CD14-positive monocyte (primary cell): Measurements from ENCODE around the gene NUFIP2. TPM values are rescaled to one million over a fixed set of nuclear protein-coding genes. Genes with fewer than 3 reads are reported as not detected.
A peak's percentile ranks its signal among the peaks of the same experiment; 100 is the strongest.

ENCODE experiments used
- DNase-seq, 3 donors: peaks; one replicate each; pipeline ENCODE4 v3.0.0-alpha.2; 2011 to 2022
- H2AFZ ChIP-seq: 2 replicates; pipeline ENCODE4 v1.6.0; 2012; ENCODE audit warnings: mild to moderate bottlenecking, low read depth, low read length, inconsistent platforms; ENCODE audit not compliant: insufficient read depth, poor library complexity, severe bottlenecking
- H3K27ac ChIP-seq, 2 donors: 1 replicate in 1 of 2; 2 replicates in 1 of 2; pipeline ENCODE4 v1.5.1; 2012 to 2013; ENCODE audit warnings: low read length in 2 of 2, control low read depth in 1 of 2, inconsistent platforms in 1 of 2, low read depth in 1 of 2, mild to moderate bottlenecking in 1 of 2
- H3K27me3 ChIP-seq, 2 donors: one replicate each; pipeline versions ENCODE4 v1.6.0 to v1.6.1; 2011 to 2013; ENCODE audit warnings: low read length in 2 of 2; ENCODE audit not compliant: control insufficient read depth in 2 of 2, insufficient read depth in 2 of 2
- H3K36me3 ChIP-seq, 2 donors: replicated peaks in 1 of 2; 1 replicate in 1 of 2; 2 replicates in 1 of 2; pipeline versions ENCODE4 v1.5.1 to v1.6.1; 2012 to 2013; ENCODE audit warnings: low read length in 2 of 2, control low read depth in 1 of 2, inconsistent platforms in 1 of 2, mild to moderate bottlenecking in 1 of 2; ENCODE audit not compliant: insufficient read depth in 2 of 2, control insufficient read depth in 1 of 2
- H3K4me1 ChIP-seq, 2 donors: 1 replicate in 1 of 2; 2 replicates in 1 of 2; pipeline versions ENCODE4 v1.5.1 to v1.6.1; 2012 to 2013; ENCODE audit warnings: low read length in 2 of 2, control low read depth in 1 of 2, inconsistent platforms in 1 of 2, mild to moderate bottlenecking in 1 of 2, moderate library complexity in 1 of 2; ENCODE audit not compliant: insufficient read depth in 2 of 2, control insufficient read depth in 1 of 2
- H3K4me2 ChIP-seq: replicated peaks from 2 replicates; pipeline ENCODE3; 2012; ENCODE audit warnings: low read length, moderate library complexity, mild to moderate bottlenecking; ENCODE audit not compliant: poor library complexity, severe bottlenecking; ENCODE audit errors: extremely low read depth
- H3K4me3 ChIP-seq, 3 experiments: fragments of 200-600 bp in 1 of 3; sonication (generic) in 1 of 3; replicated peaks in 1 of 3; 1 replicate in 2 of 3; 2 replicates in 1 of 3; pipeline ENCODE4 v1.5.1; 2011 to 2013; ENCODE audit warnings: low read length in 3 of 3, mild to moderate bottlenecking in 3 of 3, control low read depth in 2 of 3, low read depth in 2 of 3, inconsistent platforms in 1 of 3, moderate library complexity in 1 of 3
- H3K79me2 ChIP-seq: 2 replicates; pipeline ENCODE4 v1.6.0; 2012; ENCODE audit warnings: mild to moderate bottlenecking, control low read depth, inconsistent platforms, low read length, moderate library complexity; ENCODE audit not compliant: insufficient read depth
- H3K9ac ChIP-seq: 2 replicates; pipeline ENCODE4 v1.6.0; 2017; ENCODE audit warnings: low read length, mild to moderate bottlenecking; ENCODE audit not compliant: insufficient read depth, poor library complexity, severe bottlenecking
- H3K9me3 ChIP-seq, 2 donors: replicated peaks in 1 of 2; 1 replicate in 1 of 2; 2 replicates in 1 of 2; pipeline versions ENCODE4 v1.5.1 to v1.6.1; 2012 to 2013; ENCODE audit warnings: low read length in 2 of 2, control low read depth in 1 of 2; ENCODE audit not compliant: control insufficient read depth in 1 of 2, insufficient read depth in 1 of 2
- H4K20me1 ChIP-seq: 2 replicates; pipeline ENCODE4 v1.6.0; 2012; ENCODE audit warnings: mild to moderate bottlenecking, low read length, control low read depth, moderate library complexity; ENCODE audit not compliant: insufficient read depth
- H3K27ac Mint-ChIP-seq, 7 donors: one replicate each; pipeline ENCODE4 v1.8.0; 2020; ENCODE audit warnings: mild to moderate bottlenecking in 7 of 7, mixed read lengths in 7 of 7, moderate library complexity in 6 of 7, inconsistent platforms in 2 of 7
- H3K27me3 Mint-ChIP-seq, 3 donors: one replicate each; pipeline ENCODE4 v1.8.0; 2021 to 2022; ENCODE audit warnings: low read depth in 3 of 3, mild to moderate bottlenecking in 3 of 3, mixed read lengths in 3 of 3, moderate library complexity in 3 of 3, inconsistent platforms in 1 of 3
- H3K36me3 Mint-ChIP-seq, 2 donors: one replicate each; pipeline ENCODE4 v1.8.0; 2020; ENCODE audit warnings: mixed read lengths in 2 of 2, inconsistent platforms in 1 of 2, mild to moderate bottlenecking in 1 of 2
- H3K4me1 Mint-ChIP-seq: one replicate; pipeline ENCODE4 v1.8.0; 2020; ENCODE audit warnings: mild to moderate bottlenecking, mixed read lengths
- H3K4me3 Mint-ChIP-seq, 2 donors: one replicate each; pipeline ENCODE4 v1.8.0; 2020; ENCODE audit warnings: mild to moderate bottlenecking in 2 of 2, mixed read lengths in 2 of 2, moderate library complexity in 1 of 2
- H3K9me3 Mint-ChIP-seq, 7 donors: one replicate each; pipeline ENCODE4 v1.8.0; 2020 to 2022; ENCODE audit warnings: mixed read lengths in 7 of 7, mild to moderate bottlenecking in 6 of 7, moderate library complexity in 6 of 7, inconsistent platforms in 2 of 7
- WGBS: methylation state at CpG from one replicate; pipeline ENCODE4 v1.1.5; 2013; ENCODE audit warnings: missing lambda C conversion rate; ENCODE audit not compliant: insufficient coverage; 5-methylcytosine and 5-hydroxymethylcytosine counted together
- intact Hi-C, 2 donors: fragments of 100-400 bp; cut with micrococcal nuclease; formaldehyde crosslinking; loops; one replicate each; pipeline versions ENCODE4 v1.15.0 to v1.15.1; 2023
- polyA plus RNA-seq, 3 donors: library from polyadenylated mRNA; depleted of rRNA in 1 of 3; unstranded in 2 of 3; stranded (reverse) in 1 of 3; fragments of 300-500 nt in 2 of 3; fragments of >200 nt in 1 of 3; fragmentation: Illumina TruSeq in 2 of 3; gene quantifications; 1 replicate in 2 of 3; 2 replicates in 1 of 3; pipeline ENCODE4 v1.2.3, GENCODE V29; 2012 to 2021
- TF ChIP-seq, protein P1 (sequence below): fragments of 200-600 bp; IDR thresholded peaks from one replicate; pipeline ENCODE4 v1.8.0; 2022; ENCODE audit warnings: antibody characterized with exemption, mild to moderate bottlenecking

Gene NUFIP2
- polyA plus RNA-seq, 3 donors, result 8.7 to 25.1 (median 13.7) TPM

DNA sequence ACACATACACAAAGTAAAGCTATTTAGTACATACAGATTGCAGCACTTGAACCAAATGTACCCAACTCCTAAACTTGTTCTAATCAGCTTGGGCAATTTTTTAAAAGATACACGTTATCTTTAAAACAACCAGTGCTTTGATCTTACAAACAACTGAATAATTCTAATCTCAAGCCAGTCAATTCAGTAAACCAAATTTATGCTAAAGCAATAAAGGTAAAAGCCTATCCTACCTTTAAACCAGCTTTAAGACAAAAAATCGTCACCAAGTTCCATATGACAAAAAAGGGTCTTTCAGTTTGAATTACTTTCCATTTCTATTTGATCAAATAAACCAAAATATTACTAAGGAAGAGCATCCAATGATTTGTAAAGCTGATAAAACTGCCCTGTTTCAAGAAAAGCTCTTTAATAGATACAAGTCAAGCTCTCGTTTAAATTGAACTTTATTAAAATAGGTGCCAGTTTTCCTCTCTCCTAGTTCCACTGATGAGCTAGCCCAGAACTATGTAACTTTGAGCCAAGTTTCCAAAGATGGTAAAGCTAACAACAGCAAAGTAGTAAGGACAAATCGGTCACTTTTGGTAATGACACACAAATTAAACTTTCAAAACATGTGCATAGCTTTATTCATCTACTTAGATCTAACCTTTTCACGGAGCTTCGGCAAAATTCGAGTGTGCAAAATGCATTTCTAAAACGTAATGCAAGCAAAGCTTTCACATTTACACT, 37.0 kb downstream of the NUFIP2 start:
- H3K4me3 ChIP-seq, result peak overlapping the region in 1 of 3 experiments; percentile 22
- H3K27ac Mint-ChIP-seq, result peak overlapping the region; percentile 75 to 95 (median 92)
- peaks cover 99% of the 10 kb centered on the region for H4K20me1 ChIP-seq
- H3K4me1 ChIP-seq, result peaks cover 38 to 56% of the 10 kb centered on the region in 2 donors
- no peak overlapping the region for H3K4me3 Mint-ChIP-seq
- intact Hi-C loops, result loop anchor here in 1 of 2 donors (5.0 kb wide), 1 partner anchor 35 kb away; the partner anchor contains the start of gene NUFIP2
- H3K79me2 ChIP-seq, result peaks cover 67% of the 10 kb centered on the region
- H3K27me3 Mint-ChIP-seq, result no peaks in the 10 kb centered on the region
- H2AFZ ChIP-seq, result no peak overlapping the region
- H3K9me3 Mint-ChIP-seq, result no peaks in the 10 kb centered on the region
- H3K27ac ChIP-seq, result peak overlapping the region in 1 of 2 donors; percentile 85
- peaks cover 26 to 47% of the 10 kb centered on the region in 2 donors for H3K36me3 ChIP-seq
- TF ChIP-seq, protein P1, sequence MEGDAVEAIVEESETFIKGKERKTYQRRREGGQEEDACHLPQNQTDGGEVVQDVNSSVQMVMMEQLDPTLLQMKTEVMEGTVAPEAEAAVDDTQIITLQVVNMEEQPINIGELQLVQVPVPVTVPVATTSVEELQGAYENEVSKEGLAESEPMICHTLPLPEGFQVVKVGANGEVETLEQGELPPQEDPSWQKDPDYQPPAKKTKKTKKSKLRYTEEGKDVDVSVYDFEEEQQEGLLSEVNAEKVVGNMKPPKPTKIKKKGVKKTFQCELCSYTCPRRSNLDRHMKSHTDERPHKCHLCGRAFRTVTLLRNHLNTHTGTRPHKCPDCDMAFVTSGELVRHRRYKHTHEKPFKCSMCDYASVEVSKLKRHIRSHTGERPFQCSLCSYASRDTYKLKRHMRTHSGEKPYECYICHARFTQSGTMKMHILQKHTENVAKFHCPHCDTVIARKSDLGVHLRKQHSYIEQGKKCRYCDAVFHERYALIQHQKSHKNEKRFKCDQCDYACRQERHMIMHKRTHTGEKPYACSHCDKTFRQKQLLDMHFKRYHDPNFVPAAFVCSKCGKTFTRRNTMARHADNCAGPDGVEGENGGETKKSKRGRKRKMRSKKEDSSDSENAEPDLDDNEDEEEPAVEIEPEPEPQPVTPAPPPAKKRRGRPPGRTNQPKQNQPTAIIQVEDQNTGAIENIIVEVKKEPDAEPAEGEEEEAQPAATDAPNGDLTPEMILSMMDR, result no peak
- peaks cover 26 to 53% of the 10 kb centered on the region in 2 donors for H3K36me3 Mint-ChIP-seq
- peak overlapping the region; percentile 42 for H3K4me2 ChIP-seq
- H3K9me3 ChIP-seq, result no peaks in the 10 kb centered on the region
- H3K9ac ChIP-seq, result no peak overlapping the region
- H3K27me3 ChIP-seq, result no peaks in the 10 kb centered on the region
- no peak for DNase-seq
- 90% methylated on average over 2 of the region's 8 CpGs for WGBS
- peaks cover 54% of the 10 kb centered on the region for H3K4me1 Mint-ChIP-seq

DNA sequence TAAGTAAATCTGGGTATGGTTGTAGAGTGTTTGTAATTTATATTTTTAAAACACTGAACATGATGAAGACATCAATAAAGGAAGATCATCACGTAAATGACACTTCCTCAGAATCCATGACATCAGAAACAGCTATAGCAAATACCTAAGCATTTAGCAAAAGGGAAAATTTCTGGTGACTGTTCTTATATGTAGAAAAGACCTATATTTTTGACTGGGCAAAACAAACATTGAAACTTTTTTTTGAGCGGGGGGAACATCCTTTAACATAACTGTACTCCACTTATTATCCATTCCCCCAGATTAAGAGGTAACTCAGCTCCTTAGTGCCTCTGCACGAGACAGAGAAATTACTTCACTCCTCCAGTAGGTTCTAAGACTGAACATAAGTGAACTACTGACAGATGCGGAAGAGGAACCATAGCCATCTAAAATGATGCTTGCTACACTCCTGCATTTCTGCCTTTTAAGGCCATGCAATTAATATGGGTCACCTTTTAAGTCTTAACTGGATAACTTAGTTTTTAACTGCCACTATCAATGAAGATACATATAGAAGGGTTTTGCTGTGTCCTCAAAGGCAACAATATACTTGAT, 37.9 kb downstream of the NUFIP2 start:
- Mint-ChIP-seq H3K4me3 (no peak overlapping the region), H3K27ac (peak overlapping the region; percentile 88 to 95 (median 93)), H3K4me1 (peaks cover 59% of the 10 kb centered on the region), H3K9me3 (no peaks in the 10 kb centered on the region), H3K36me3 (peaks cover 21 to 50% of the 10 kb centered on the region in 2 donors), H3K27me3 (no peaks in the 10 kb centered on the region)
- H3K4me1 ChIP-seq, result peaks cover 38 to 65% of the 10 kb centered on the region in 2 donors
- H3K9me3 ChIP-seq, result no peaks in the 10 kb centered on the region
- no peak overlapping the region for H3K4me3 ChIP-seq
- H3K9ac ChIP-seq, result no peak overlapping the region
- peak; percentile 57 to 85 (median 83) for DNase-seq
- H3K79me2 ChIP-seq, result peaks cover 58% of the 10 kb centered on the region
- H2AFZ ChIP-seq, result no peak overlapping the region
- H3K4me2 ChIP-seq, result peak overlapping the region; percentile 37
- peaks cover 17 to 38% of the 10 kb centered on the region in 2 donors for H3K36me3 ChIP-seq
- TF ChIP-seq, protein P1, result no peak
- peaks cover 98% of the 10 kb centered on the region for H4K20me1 ChIP-seq
- intact Hi-C loops, result loop anchor here (2.0 to 5.0 kb wide), 2 partner anchors 15 to 36 kb away; partner anchors contain the start of gene NUFIP2 (in 1 of the 2)
- WGBS, result 40% methylated on average over 1 of the region's 4 CpGs
- no peaks in the 10 kb centered on the region for H3K27me3 ChIP-seq
- H3K27ac ChIP-seq, result peak overlapping the region in 1 of 2 donors; percentile 85
